HG03439 (cell line): ENCODE measurements around the gene BRINP1.

Experiments
- ATAC-seq: cut with Tn5 transposase; IDR thresholded peaks from one replicate; pipeline ENCODE4 v1.9.1; 2021; ENCODE audit warnings: mild to moderate bottlenecking, moderate library complexity; ENCODE audit not compliant: unreplicated experiment

Gene BRINP1, protein sequence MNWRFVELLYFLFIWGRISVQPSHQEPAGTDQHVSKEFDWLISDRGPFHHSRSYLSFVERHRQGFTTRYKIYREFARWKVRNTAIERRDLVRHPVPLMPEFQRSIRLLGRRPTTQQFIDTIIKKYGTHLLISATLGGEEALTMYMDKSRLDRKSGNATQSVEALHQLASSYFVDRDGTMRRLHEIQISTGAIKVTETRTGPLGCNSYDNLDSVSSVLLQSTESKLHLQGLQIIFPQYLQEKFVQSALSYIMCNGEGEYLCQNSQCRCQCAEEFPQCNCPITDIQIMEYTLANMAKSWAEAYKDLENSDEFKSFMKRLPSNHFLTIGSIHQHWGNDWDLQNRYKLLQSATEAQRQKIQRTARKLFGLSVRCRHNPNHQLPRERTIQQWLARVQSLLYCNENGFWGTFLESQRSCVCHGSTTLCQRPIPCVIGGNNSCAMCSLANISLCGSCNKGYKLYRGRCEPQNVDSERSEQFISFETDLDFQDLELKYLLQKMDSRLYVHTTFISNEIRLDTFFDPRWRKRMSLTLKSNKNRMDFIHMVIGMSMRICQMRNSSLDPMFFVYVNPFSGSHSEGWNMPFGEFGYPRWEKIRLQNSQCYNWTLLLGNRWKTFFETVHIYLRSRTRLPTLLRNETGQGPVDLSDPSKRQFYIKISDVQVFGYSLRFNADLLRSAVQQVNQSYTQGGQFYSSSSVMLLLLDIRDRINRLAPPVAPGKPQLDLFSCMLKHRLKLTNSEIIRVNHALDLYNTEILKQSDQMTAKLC

DNA sequence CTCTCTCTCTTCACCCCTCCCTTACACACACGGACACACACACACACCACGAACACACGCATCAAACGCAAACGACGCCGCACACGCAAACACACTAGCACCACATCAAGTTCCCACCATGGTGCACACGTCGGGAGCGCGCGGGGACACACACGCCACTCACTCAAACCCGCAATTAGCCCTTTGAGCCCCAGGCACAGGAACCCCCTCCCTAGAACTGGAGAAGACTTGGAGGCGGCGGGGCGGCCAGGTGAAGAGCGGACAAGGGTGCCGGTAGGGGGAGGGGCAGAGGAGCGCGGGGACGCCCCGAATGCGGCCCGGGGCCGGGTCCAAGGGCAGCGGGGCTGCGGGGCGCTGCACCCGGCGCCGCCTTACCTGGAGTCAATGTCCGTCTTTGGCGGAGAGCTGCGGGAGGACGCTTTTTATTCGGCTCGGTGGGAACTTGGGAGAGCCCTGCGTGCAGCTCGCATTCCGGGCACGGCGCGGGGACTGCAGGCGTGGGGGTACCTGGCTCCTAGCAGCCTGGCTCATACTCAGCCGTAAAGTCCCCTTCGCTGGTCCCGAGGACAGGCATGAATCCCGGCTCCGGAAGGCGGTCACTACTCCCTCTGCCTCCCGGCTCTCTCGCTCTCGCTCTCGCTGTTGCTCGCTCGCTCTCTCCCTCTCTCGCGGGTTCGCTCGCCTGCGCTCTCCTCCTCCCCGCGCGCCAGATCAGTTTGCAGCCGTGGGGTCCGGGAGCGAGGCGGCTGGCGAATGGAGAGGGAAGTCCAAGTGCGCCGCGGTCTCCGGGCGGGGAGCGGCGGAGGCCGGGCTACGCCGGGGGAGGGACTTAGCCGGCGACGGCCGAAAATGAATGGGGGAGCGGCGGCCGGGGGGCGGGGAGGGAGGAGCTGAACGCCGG lies at the start of gene BRINP1:
Gene BRINP1, minus strand, starts transcription at position 755 of the 901 bp plus-strand sequence. CDS start 56,080 bp downstream, outside the sequence.
- ATAC-seq, result no peak

DNA sequence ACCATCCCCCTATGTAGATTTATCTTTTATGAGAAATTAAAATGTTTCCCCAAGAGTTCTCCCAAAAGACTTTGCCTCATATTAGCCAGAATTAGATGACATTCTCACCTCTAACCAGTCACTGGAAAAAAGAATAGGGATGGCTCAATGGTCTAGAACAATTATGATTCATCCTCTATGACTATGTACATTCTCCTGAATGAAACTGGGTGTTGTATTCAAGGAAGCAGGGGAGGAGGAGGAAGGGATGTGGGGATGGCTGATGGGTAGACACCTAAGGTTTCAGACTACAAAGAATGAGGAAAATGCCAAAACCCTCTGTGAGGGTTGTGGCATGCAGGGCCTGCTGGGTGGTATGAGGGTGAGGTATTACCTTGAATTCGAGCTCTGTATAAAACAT lies 49.5 kb upstream of the BRINP1 start:
- no peak for ATAC-seq

DNA sequence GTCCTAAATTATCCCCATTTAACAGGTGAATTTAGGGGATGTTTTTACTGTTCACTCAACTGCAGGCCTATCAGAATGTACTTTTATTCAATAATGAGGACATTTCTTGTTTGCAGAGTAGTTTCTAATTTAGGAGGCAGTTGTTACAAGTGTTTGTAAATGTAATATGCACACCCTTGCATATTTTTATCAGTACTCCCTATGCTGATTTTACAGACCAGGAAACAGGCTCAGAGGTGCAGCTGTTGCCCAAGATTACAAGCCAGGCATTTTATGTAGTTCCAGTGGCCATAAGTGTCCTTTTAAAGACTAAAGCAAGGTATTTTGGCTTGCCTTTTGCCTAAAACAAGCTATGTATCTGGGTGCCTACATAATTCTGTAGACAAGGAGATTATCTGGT lies 47.6 kb upstream of the BRINP1 start:
- no peak for ATAC-seq

DNA sequence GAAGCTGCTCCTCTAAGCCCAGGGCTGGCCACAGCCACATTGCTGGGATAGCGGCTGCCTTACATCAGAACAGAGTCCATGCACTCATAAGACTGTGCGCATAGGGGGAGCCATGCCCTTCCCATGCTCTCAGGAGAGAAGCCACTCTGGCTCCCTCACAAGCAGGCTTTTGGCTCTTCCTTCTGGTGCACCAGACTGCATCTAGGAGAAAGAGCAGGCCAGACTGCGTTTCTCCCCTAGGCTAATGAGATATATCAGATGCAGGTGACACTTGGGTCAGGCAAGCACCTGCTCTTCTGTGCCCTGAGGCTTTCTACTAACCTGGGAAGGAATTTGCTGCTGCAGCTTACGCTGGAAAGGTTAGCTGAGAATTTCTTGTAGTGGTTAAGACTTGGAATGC lies 43.2 kb upstream of the BRINP1 start:
- ATAC-seq, result no peak

DNA sequence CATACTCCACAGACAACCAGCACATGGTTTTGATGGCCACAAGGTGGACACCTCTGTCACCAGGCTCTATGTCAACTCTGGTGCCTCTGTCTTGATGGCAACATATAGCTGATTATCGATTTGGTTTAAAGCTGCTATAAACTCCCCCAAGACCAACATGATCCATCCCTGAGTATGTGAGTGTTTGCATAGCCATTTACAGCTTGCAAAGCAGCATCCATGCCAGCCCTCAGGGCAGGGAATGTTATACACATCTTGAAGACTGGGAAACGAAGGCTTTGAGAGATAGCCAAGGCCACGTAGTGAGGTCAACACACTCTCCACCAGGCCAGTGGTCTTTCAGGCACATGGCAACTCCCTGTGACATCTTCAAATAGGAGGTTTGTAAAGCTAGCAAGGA lies 40.3 kb upstream of the BRINP1 start:
- no peak for ATAC-seq

DNA sequence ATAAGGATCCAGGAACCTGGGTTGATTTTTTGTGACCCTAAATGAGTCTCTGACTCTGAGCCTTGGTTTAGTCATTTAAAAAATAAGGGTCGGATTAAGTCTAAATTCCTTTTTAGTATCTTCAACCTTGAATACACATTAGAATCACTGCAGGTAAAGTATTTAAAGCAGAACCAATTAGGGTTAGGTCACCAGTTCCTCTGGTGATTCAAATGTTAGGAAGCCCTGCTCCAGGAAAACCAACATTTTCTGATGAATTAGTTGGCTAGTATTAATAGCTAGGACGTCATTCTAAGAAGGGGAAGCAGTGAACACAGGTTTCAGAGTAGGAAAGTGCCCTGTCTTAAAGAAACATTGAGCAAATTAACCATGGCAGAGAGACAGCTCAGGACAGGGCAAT lies 31.4 kb upstream of the BRINP1 start:
- no peak for ATAC-seq

DNA sequence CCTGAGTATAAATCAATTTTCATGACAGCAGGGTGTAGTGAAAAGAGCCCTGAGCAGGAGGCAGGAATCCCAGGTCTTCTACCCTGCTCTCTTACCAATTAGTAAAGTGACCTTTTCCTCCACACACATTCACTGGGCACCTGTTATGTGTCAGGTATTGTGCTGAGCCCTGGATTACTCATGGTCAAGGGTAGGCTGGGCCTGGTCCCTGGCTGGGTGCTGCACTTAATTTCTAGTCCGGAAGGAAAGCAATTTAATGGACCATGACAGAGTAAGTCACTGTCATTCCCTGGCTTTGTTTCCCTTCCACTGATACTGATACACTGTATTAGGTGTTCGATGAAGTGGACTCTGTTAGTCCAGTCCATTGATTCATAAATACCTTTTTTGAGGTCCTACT lies 29.1 kb upstream of the BRINP1 start:
- ATAC-seq, result no peak

DNA sequence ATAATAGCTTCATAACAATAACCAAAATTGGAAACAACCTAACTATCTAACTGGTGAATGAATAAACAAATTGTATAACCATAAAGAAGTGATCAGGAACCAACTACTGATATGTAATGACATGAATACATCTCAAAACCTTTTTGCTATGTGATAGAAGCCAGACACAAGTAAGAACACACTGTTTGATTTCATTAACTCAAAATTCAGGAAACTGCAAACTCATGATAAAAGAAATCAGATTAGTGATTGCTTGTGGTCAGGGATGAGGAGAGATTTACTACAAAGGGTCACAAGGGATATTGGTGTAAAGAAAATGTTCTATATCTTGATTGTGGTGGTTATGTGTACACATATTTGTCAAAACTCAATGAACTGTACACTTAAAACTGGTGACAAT lies 22.6 kb upstream of the BRINP1 start:
- no peak for ATAC-seq

DNA sequence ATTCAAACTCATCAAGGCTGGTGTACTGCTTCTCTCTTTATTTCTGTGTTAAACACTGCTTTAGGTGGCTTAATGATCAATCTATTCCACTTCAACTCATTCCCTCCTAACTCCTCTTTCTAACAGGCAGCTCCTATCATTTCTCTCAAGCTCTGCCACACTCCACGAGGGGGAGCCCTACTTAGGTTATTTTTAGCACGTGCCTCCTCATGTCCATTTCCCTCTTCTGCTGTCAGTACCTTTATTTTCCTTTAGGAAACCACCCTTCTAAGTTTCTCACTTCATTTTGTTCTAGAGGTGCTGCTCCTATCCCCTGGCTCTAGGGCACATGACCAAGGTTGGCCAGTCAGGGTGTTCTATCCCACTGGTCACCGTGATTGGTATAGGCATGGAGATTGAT lies 6.7 kb upstream of the BRINP1 start:
- ATAC-seq, result no peak

DNA sequence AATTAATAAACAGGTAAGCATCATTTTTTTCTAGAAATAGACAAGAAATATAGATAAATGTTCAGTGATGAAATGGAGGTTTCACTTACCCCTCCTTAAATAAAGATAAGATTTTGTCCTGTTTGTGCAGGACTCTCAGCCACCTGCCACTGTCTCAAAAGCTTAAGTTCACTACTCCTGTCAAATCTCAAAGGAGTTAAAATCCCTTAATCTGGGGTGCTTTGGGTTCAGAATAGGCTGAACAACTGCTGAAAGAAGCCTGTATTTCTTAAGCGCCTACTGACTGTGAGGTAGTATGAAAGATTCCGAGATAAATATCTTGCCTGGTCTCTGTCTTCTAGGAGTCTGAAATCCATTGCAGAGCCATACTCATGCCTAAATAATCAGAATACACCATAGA lies 3.7 kb upstream of the BRINP1 start:
- ATAC-seq, result no peak

DNA sequence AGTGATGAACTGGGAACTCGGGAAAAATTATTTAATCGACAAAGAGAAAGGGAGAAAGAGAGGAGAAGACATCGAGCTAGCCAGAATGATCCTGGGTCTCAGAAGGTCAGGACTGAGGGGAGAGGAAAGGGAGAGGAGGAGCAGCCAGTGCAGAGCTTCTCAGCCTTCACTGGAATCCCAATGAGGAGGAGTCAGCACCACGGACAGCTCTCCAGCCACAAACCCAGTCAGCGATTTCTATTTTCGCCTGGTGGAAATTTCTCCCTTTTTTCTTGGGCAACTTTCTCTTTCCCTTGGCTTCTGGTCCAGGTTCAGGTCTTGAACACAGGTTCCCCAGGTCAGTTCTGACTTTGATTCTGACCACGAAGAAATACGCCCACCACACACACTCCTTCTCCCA lies 1.6 kb upstream of the BRINP1 start:
- ATAC-seq, result no peak

DNA sequence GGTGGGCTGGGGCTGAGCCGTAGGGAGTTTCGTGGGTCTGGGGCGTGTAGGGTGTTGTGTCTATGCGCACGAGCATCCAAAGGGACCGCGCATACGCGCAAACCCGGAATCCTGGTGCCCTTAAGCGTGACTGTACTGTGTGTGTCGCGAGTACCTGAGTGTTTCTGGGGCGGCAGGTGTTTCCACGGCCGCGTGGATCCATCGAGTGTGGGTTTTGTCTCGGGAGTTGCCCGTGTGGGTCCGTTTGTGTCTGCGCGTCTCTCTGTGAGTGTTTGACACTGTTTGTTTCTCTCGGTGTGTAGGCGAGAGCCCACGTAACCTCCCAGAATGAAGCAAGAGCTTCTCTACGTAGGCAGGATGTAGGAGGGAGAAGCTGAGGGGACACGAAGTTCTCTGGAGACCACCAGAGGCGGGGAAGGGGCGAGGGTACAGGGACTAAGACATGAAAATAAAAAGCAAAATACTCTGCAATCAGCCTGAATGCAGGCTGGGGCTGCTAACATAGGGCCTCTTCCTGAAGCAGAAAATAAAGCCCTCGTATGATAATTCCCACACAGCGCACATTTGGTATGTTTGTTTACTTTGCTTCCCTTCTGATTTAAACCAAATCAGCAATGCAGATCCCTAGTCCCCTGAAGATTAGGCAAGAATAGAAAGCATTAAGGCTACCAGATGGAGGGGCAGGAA lies 588 bp upstream of the BRINP1 start:
- no peak for ATAC-seq

DNA sequence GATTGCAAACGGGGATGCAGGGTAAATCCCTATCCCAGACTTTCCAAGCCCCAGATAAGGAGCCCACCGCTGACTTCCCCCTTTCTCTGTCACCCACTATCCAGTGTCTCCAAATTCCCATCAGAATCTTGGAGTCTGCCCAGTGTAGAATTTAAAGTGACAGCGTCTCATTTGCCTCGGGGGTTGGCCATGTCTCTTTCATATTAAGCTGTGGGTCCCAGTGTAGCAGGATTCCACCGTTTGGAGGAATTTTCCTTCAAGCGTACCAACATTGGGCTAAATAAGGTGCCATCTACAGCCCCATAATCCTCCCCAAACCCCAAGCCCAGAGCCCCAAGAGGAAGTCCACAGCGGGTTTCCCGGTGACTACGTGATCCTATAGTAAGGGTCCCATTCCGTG lies 1.1 kb downstream of the BRINP1 start:
- ATAC-seq, result no peak

DNA sequence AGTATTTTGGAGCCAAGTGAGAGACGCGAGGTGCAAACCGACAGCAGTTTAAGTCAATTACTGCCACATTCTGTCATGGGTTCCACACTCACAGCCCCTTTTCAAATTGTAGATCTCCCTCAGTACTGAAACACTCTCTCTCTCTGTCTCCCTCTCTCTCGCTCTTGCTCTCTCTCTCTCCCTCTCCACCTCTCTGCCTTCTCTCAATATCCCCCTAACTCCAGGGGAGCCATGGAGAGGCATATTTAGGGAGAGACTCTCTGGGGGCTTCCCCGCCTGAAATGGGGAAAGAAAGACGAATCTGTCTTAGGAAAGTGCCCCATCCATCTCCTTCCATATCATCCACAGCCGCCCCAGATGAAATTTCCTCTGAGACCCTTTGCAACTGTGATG lies 1.6 kb downstream of the BRINP1 start:
- ATAC-seq, result no peak

DNA sequence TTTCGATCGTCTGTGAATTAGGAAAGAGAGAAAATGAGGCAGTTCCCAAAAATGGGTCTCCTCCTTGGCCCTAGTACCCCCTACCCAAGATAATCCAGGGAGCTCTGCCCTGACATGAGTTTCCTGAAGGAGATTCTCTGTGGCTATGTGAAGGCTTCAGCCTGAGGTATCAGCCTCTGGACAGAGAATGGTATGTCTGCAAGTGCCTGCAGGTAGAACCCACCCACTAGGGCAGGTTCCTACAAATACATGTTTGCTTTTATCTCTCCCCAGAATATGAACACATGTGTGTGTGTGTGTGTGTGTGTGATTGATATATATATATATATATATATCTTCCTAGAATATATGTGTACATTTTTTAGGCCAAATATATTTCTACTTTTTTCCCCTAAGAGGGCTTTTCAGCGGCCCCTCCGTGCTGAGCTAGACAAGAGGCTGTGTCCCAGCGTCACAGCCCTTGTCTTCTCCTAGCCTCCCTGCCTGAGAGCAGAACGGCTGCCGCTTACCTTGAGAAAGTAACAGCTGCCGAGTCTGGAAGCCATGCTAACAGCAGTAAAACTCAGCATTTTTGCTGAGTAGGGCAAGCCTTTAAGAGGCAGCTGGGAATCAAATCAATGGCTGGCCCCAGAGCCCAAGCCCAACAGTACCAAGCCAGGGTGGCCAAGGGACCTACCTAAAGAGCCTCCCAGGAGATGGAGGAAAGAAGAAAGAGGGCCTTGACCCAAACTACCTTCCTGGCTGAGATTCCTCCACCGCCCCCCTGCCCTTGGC lies 2.1 kb downstream of the BRINP1 start:
- no peak for ATAC-seq

DNA sequence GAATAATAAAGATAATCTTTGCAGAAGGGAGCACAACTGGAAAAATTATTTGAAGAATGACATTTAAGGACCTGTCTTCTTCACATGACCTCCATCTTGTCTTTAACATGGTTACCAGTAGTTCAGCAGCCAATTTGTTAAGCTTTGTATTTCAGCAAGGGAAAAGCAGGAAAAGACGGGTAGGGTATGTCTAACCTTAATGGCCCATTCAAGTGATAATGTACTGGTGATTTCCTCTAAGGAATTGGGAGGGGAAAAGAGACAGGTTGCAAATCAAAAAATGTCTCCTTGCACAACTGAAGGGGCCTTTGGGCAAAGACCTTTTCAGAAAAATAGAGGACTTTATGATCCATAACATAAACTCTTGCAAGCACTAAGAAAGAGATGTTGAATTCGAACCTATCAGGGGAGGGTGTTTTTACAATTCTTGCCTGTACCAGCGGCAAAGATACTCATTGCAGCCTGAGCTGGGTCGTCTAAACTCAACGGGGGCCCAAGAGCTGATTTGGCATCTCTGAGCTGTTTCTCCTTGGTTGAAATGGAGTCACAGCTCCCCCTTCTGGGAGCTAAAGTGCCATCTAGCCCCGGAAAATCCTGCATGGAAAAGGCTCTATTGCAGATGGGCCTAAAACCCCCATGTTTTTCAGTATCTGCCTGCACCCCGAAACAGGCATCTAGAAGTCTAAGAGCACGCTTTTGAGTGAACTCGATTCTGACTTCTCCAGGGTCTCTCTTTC lies 3.8 kb downstream of the BRINP1 start:
- ATAC-seq, result no peak

DNA sequence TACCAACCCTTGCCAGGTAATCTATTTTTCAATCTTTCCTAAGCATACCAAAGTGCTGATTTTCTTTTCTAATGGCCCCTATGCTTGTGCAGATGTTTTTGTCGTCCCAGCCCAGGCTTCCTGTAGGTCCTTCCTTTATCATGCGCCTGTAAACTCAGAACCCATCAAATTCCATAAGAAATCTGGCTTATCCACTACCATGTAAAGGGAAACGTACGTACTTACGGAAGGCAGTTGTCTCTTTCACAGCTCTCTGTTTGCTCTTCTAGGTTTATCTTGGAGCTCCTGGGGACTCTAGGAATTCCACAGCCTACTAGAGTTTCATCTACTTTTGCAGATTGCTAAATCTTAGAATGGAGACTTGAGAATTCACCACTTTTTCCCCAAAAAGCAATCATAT lies 9.0 kb downstream of the BRINP1 start:
- no peak for ATAC-seq

DNA sequence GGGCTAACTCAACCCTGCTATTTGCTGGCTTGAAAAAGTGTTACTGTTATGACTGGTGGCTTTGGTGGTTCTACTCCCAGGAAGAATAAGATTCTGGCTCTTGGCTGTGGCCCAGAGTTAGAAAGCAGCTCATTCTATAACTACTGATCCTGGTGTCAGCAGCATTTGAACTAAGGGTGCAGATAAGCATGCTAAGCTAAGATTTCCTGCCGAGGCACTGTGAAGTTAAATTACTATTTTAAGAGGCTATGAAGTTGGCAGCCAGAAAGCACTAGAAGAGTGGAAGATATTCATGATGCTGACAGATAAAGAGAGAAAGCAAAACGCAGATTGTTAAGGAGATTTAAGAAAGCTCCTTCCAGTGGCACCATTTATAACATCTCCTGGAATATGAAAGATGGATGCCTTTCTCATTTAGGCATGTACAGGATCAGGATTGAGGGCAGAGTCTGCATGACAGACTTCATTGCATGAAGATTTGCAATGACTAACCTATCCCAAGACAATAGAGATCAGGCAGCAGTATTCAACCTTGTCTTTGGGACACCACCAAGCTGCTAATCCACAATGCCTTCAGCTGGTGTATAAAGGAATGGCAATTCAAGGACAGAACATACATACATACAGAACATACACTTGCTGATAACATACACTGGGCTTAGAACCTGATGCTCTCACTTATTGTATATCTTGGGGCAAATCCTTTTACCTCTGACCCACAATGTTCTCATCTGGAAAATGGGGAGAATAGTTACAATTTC lies 11.7 kb downstream of the BRINP1 start:
- ATAC-seq, result no peak
